GM18873 (cell line): ENCODE data around the gene SGIP1.

ENCODE experiments used
- ATAC-seq: cut with Tn5 transposase; IDR thresholded peaks from one replicate; pipeline ENCODE4 v1.9.1; 2021; ENCODE audit warnings: mild to moderate bottlenecking, moderate library complexity, moderate number of reproducible peaks; ENCODE audit not compliant: unreplicated experiment, low FRiP score

The SGIP1 gene

GRCh38 chr1:66652556-66652955 is 118.6 kb downstream of the SGIP1 start:
- no peak for ATAC-seq

GRCh38 chr1:66654643-66655042 is 120.7 kb downstream of the SGIP1 start:
- no peak for ATAC-seq

GRCh38 chr1:66671455-66671854 is 137.5 kb downstream of the SGIP1 start:
- no peak for ATAC-seq

DNA sequence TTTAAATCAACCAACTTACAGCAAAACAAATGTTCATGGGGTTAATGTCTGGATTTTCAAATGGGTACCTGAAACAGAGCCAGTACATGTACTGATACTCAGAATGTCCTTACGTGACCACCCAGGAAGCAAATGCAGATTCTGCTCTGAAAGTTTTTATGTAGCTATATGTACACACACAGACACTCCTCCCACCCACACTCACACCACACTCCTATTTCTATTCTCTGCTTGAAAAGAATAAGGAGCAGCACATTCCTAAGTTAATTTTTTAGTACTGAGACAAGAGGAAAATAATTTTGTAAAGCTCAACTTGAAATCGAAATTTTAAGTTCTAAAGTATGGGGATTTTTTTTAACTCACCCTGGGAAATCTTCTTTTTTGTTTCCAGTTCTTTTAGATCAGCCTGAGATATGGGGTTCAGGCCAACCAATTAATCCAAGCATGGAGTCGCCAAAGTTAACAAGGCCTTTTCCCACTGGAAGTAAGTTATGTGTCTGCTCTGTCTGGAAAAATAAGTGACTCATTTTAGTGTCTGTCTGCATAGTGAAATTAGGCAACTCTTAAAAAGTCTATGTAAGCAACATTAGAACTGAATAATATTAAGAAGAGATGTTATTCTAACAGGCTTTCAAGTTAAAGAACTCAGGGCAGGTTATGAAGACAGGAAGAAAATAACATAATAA is 142.8 kb downstream of the SGIP1 start:
- ATAC-seq = no peak

GRCh38 chr1:66678146-66678545 is 144.2 kb downstream of the SGIP1 start:
- no peak for ATAC-seq

- no peak for ATAC-seq
Observed at GRCh38 chr1:66679140-66679539, 145.2 kb downstream of the SGIP1 start.

DNA sequence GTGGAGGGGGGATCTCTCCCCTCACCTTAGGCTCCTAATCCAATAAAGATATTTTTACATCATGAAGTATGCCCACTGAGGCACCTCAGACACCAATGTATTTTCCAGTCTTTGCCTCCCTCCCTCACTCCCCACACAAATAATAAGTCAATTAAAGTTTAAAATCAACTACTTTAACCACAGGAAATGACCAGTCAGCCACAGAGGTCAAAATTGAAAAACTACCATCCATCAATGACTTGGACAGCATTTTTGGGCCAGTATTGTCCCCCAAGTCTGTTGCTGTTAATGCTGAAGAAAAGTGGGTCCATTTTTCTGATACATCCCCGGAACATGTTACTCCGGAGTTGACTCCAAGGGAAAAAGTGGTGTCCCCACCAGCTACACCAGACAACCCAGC is 147.7 kb downstream of the SGIP1 start:
- ATAC-seq = no peak

- ATAC-seq = no peak
Observed at GRCh38 chr1:66682106-66682505, 148.2 kb downstream of the SGIP1 start.

- ATAC-seq = no peak
Observed at GRCh38 chr1:66684353-66684752, 150.4 kb downstream of the SGIP1 start.

DNA sequence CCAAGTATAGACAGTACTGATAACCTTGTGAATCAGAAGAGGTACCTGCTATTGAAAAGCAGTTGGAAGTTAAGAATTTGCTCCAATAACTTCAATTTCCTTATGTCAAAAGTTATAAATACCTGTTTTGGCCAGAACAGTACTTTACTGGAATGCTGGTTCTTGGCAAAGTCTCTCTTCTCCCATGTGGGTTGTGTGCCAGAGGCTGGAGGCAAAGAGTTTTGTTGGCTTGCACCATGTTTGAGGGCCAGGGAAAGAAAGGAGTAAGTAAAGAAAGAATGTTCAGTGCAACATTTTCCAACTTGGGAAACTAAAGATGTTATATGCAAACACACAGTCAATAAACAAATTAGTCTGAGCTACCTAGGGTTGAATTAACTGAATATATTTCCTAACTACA is 151.3 kb downstream of the SGIP1 start:
- ATAC-seq = no peak

DNA sequence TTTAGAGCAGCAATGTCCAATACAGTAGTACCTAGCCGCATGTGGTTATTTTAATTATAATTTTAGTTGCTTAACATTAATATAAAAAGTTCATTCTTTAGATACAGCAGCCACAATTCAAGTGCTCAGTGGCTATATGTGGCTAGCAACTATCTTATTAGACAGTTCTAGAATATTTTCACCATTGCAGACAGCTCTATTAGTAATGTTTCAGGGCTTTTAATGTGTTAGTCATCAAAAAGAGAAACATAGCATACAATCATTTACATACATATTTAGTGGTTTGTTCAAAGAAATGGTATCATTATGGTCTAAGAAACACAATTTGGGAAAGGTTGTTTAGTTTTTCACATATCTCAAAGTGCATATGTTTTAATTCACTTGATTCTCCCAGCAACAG is 151.7 kb downstream of the SGIP1 start:
- no peak for ATAC-seq

DNA sequence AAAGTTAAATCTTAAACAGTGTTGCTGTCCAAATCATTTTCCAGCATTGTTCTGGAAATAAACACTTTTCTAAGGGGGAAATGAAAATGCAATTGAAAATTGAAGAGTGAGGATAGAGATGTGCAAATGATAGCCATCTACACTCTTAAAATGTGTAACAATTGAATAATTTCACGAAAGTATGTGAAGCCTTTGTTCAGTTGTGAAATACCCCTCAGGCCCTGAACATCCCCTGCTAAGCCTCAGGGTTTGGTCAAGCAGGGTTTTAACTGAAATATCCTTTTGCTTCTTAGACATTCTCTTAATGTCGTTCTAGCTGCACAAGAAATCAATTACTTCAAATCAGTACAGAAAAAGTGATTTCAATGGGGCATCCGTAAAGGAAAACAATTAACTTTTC is 152.5 kb downstream of the SGIP1 start:
- ATAC-seq = no peak

- ATAC-seq = no peak
Observed at GRCh38 chr1:66687358-66687757, 153.4 kb downstream of the SGIP1 start.

DNA sequence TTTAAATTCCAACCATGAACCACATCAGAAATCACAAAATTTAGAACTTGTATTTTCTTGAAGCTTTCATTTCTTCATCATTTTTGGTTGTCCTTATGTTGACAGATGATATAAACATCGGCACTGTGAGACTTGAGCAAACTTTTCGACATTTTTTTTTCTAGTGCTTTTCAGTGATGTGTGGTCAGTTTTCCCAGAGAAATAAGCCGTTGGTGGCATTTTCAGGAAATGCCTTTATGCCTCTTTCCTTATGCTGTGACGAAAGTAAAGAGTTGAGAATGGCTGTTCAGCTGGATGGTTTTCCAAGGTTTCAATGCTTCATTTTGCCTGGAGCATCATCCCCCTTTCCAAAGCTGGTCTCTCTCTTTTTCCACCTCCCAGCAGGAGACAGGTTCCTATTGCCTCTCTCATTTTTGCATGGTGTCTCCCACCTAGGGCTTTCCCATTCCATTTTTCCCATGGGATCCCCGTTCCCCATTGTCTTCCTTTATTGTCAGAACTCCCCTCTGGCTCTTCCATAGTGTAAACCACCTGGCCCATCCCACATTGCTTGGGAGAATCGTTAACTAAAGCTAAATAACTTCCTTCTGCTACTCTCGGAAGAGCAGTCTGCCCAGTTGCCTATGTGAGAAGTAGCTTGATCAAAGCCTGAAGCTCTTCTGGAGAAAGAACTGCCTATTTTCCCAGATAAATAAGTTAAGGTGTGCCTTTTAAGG is 156.9 kb downstream of the SGIP1 start:
- no peak for ATAC-seq

DNA sequence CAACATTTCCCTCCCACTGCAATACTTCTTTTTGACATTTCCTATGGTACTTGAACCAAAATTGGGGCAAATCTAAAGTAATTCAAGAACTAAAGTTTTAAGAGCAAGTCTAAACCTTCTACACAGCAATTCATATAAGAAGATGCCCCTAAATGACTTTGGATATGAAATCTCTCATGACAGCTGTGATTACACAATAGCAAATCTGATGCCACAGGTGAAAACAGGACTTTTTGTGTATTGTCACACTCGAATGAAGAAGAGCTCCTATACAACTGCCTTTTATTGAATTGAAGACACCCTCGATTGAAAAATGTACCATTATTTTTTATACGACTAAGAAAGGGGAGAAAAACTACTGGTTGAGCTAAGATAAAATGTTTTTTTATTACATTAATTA is 158.7 kb downstream of the SGIP1 start:
- ATAC-seq = no peak

DNA sequence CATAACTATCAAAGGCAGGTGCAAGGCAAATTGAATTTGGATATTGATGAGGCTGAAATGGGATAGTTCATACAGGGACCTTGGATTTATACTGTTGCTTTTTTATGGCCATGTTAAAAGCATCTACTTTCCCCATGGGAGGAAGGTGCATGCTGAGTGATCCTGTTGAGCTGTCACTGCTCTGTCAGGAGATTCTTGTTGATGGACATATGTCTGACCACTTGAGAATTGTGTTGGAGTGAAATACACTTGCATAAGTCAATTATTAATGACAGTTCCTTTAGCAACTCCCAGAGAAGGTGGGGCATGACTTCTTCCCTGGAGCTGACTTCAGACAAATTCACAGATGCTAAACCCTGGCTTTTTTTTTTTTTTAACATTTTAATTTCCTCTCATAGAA is 159.9 kb downstream of the SGIP1 start:
- no peak for ATAC-seq

DNA sequence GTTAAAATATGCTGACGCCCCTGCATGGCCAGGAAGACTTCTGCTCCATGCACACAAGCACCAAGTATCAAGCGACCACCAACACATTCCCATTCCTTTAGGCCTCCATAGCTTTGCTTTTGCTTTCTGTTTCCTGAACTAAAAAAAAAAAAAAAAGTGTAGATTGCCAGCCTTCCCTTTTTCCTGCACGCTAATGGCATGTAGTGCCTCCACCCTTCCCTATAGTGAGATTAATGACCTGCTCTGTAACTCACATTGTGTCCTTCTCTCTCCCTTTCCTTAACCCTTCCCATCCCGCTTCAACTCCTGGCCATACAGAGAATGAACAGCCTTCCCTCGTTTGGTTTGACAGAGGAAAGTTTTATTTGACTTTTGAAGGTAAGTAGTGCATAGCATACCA is 161.2 kb downstream of the SGIP1 start:
- no peak for ATAC-seq

GRCh38 chr1:66696771-66697170 is 162.8 kb downstream of the SGIP1 start:
- ATAC-seq = no peak

GRCh38 chr1:66699213-66699612 is 165.3 kb downstream of the SGIP1 start:
- no peak for ATAC-seq

DNA sequence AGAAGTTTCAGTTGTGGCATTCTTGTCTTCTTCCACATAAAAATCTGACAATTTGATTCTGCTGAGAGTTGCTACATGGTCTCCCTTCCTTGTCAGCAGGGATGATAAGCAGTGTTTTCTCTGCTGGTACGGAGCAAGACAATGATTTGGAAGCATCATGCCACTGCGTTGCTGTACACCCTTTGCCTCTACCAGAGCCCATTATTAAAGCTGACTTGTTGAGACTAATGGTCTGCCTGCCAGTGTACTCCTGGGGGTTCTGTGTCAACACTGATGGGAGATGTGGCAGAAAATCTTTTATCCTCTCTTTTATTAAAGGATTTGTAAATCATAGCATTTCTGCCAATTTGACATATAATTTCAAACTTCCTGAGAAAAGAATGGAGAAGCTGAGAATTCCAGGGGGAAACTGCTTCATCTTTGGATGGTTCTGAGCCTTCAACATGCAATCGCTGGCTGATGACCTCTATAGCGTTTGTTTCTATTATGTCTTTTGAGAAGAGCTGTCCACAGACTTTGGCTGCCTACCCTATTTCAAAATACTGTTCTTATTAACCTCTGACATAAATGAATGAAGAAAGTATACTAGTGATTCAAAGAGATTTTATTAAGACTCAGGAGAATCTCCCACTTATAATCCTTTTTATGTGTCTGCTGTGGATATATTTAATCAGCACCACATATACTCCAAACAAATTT is 170.4 kb downstream of the SGIP1 start:
- no peak for ATAC-seq

DNA sequence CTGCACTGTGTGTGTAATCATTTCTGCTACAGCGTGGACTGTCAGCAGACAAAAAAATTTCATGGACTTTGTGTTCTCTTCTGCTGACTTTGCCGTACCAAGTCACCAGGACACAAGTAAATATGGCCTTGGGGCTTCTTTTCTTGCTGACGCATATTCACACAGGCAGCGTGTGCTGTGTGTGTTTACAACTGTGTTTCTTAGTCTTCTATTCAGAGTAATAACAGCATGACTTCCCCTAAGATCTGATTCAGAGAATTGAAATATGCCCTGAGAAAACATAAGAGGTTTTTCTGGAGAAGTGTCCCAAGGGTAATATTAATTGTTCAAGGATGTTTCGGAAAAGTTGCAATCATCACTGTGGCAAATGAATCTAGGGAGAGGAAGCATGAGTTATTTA is 171.2 kb downstream of the SGIP1 start:
- ATAC-seq = no peak

DNA sequence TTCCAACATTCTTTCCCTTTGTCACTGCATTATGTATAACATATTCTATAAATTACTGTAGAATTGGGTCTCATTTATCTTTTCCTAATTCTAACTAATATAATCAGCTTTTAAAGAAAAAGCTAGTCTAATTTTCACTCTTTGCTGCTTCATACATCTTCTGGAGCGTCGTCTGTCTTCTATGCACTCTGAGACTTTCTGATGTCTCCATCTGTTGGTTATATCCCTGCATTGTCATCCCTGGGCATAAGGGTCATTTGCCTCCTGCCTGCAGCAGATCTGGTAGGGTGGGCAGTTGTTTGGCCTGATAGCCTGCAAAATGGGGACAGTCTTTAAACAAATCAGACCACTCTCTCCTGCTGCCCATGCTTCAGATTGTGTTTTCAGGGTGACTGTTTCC is 177.5 kb downstream of the SGIP1 start:
- no peak for ATAC-seq
